ENCODE data around the gene MTG1.
"Not testable (repeated sequence)": the region's sequence is repeated elsewhere in the genome, so short reads cannot be mapped to it uniquely, and the experiment has no call there.

MTG1 gene

DNA sequence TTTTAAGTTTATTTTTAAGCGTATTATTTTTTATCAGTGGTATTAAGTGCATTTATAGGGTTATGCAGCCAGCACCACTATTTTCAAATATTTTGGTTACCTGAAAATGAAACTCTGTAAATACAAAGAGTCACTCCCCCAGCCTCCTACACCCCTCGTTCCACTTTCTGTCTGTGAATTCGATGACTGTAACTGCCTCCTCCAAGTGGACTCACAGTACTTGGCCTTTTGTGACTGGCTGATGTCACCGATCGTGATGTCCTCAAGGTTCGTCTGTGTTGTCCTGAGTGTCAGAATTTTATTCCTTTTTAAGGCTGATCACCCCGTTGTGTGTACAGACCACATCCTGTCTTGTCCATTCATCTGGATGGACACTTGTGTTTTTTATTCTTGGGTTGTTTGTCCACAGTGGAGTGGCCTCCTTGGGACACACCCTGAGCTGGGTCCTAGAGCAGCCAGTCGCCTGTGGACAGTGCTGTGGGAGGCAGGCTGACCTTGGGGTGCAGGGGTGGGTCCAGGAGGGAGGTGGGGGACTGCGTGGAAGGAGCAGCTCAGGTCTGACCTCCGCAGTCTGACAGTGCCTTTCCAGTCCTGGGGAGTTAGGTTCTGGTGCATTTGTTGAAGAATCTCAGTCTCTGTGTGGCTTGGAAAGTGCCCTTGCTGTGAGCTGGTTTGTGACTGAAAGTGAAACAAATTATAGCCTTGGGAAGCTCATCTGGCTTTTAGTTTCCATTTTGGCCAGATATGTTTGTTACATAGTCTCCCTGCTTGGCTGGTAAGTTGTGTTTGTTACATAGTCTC is 6.9 kb downstream of the MTG1 start:
- no peak for DNase-seq (ENCODE audit: low spot score)

DNA sequence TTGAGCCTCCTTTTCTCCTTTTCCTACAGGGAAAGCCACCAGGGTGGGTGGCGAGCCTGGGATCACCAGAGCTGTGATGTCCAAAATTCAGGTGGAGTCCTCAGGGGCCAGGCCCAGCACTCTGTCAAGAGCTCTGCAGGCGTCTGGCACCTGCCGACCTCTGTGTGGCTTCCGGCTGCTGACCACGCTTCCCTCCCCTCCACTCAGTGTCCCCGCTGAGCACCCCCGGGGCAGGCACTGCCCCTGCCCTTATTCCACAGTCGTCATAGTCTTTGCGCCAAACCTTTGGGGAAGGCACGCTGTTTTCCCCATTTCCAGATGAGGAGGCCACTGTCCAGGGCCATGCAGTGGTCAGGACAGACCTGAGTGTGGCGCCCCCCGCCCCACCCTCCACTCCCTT is 7.5 kb downstream of the MTG1 start:
- DNase-seq (ENCODE audit: low spot score): no peak

DNA sequence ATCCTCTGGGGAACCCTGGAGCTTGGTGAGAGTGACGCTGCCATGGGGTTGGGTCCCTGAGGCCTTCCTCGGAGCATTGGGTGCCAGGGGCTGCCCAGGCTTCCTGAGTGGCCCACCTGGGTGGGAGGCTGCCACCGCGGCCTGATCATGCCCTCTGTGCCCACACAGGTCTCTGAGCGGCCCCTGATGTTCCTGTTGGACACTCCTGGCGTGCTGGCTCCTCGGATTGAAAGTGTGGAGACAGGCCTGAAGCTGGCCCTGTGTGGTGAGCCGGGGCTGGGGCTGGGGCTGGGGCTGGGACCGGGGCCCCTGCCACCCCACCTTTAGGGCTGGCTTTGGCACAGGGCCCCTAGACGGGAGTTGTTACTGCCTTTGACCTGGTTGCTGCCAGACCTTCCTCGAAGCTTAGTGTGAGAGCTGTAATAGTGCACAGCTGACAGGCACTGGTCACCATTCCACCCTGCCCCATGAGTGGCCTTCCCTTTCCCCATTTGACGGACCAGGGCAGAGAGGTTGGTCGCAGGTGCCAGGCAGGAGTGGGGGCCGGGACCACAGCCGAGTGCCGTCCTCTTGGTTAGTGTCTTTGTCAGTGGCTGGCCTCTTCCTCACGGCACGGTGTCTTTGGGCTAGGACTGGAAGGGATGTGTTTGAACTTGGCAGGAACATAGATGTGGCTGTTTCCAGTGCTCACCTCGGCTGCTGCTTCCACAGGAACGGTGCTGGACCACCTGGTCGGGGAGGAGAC is 8.2 kb downstream of the MTG1 start:
- no peak for DNase-seq (ENCODE audit: low spot score)

DNA sequence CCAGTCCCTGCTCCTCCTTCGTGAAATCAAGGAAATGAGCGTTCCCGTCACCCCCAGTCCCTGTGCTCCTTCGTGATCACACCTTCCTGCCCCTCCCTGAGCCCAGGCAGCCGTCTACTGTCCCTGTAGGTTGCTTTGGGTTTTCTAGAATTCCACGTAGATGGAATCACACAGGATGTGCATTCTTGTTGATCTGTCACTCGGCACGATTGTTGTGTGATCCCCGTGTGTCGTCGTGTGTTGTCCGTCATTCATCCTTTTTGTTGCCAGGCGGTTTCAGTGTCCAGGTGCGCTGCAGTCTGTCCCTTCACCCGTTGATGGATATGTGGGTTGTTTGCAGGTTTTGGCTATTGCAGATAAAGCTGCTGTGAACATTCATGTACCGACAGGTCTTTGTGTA is 9.4 kb downstream of the MTG1 start:
- no peak for DNase-seq (ENCODE audit: low spot score)

DNA sequence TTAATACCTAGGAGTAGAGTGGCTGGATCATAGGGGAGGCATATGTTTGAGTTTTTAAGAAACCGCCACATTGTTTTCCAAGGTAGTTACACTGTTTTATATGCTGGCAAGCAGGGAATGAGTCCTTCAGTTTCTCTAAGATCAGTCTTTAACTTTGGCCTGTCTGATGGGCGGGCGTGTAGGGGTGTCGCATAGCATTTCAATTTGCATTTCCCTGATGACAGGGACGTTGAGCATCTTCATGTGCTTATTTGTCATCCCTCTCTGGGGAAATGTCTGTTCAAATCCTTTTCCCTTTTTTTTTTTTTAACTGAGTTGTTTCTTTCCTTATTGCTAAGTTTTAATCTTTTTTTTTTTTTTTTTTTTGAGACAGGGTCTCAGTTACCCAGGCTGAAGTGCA is 9.8 kb downstream of the MTG1 start:
- DNase-seq (ENCODE audit: low spot score): no peak

DNA sequence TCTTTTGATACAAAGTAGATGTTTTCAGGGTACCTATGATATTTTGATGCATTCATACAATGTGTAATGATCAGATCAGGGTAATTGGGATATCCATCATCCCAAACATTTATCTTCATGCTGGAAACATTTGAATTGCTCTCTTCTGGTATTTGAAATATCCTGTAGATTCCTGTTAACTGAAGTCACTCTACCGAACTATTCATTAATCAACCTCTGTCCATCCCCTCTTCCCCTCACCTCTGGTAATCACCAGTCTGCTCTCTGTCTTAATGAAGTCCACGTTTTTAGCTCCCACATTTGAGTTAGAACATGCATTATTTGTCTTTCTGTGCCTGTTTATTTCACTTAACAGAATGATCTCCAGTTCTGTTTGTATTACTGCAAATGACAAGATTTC is 11.3 kb downstream of the MTG1 start:
- DNase-seq (ENCODE audit: low spot score): no peak

DNA sequence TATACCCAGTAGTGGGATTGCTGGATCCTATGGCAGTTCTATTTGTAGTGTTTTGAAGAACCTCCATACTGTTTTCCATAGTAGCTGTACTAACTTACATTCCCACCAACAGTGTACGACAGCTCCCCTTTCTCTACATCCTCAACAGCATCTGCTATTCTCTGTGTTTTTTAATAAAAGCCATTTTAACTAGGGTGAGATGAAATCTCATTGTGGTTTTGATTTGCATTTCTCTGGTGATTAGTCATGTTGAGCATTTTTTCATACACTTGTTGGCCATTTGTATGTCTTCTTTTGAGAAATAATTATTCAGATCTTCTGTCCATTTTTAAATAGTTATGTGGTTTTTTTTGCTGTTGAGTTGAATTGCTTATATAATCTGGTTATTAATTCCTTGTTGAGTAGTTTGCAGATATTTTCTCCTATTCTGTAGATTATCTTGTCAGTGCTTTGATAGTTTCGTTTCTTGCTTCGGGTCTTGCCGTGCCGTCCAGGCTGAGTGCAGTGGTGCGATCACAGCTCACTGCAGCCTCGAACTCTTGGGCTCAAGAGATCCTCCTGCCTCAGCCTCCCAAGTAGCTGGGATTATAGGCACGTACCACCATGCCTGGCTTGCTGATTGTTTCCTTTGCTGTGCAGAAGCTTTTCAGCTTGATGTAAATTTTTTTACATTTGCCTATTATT is 12.0 kb downstream of the MTG1 start:
- no peak for DNase-seq (ENCODE audit: low spot score)

DNA sequence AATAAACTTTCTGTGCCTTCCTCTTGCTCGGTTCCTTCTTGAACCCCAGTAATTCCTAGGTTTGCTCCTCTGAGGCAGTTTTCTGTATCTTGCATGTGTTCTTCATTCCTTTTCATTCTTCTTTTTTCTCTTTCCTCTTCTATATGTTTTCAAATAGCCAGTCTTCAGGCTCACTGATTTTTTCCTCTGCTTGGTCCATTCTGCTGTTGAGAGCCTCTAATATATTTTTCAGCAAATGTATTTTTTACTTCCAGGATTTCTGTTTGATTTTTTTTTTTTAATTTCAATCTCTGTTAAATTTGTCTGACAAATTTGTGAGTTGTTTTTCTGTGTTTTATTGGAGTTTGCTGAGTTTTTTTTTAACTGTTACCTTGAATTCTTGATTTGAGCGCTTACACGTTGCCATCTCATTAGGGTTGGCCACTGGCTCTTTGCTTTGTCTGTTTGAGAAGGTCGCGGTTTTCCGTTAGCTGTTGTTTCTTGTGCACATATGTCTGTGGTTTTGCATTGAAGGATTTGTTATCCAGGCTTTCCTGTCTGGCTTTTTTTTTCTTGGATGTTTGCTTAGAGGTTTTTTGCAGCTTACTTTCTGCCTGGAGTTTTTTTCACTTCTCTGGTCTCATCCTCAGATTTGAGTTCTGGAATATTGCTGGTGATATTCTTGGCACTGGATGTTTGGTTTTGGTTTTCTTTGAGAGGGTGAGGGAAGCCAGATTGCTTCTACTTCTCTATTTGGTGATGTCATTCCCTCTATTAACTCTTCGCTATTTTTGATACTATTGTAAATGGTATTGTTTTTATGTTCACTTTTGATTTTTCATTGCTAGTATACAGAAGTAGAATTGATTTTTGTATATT is 17.8 kb downstream of the MTG1 start:
- no peak for DNase-seq (ENCODE audit: low spot score)

DNA sequence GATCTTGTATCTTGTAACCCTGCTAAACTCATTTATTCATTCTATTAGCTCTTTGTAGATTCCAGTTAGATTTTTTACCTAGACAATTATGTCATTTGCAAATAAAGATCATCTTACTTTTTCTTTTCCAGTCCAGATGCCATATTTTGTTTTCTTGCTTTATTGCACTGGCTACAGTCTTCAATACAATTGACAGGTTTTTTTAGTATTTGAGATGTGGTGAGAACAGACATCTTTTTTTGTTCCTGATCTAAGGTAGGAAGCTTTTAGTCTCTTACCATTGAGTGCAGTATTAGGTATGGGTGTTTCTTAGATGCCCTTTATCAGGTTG is 18.4 kb downstream of the MTG1 start:
- DNase-seq (ENCODE audit: low spot score): no peak

DNA sequence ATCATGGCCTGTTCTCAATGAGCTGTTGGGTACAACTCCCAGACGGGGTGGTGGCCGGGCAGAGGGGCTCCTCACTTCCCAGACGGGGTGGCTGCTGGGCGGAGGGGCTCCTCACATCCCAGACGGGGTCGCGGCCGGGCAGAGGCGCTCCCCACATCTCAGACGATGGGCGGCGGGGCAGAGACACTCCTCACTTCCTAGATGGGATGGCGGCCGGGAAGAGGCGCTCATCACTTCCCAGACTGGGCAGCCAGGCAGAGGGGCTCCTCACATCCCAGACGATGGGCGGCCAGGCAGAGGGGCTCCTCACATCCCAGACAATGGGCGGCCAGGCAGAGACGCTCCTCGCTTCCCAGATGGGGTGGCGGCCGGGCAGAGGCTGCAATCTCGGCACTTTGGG is 20.4 kb downstream of the MTG1 start:
- DNase-seq (ENCODE audit: low spot score): not testable (repeated sequence)

DNA sequence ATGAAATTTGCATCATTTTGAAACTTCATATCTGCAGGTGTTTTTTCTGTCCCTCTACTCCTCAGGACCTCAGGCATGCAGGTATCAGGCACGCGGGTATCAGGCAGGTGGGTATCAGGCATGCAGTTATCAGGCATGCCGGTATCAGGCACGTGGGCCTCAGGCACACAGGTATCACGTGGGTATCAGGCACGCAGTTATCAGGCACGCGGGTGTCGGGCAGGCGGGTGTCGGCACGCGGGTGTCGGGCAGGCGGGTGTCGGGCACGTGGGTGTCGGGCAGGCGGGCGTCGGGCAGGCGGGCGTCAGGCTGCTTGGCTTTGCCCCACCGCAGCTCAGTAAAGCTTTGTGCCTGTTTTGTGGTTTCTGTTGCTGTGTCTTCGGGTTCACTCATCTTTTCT is 21.8 kb downstream of the MTG1 start:
- DNase-seq (ENCODE audit: low spot score): no peak

DNA sequence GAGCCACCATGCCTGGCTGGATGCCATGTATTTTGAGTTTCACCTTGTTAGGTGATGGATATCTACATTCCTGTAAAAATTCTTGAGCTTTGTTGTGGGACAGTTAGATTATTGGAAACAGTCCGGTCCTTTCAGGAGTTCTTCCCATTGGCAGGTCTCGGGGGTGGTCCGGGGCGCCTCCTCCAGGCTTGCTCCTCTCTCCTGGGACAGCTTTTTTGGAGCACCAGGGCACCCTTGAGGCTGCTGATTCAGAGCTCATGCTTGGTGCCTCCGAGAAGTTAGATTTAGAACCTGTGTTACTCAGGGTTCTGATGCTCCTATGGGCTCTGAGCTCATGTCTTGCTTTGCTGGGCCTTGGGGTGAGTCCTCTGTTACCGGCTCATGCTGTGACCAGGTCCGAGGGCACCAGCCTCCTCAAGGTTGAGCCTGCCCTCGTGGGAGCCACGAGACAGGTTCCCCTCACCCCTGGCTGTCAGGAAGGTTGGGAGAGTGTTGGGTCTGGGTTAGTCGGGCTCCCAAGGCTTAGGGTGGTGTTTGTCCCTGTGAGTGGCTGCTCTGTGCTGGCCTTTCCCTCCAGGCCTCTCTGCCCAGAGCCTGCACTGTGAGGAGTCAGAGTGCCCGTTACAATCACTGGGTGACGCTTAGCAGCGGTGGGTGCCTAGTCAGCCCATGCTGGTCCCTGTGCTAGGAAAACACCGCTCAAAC is 24.5 kb downstream of the MTG1 start:
- DNase-seq (ENCODE audit: low spot score): no peak

DNA sequence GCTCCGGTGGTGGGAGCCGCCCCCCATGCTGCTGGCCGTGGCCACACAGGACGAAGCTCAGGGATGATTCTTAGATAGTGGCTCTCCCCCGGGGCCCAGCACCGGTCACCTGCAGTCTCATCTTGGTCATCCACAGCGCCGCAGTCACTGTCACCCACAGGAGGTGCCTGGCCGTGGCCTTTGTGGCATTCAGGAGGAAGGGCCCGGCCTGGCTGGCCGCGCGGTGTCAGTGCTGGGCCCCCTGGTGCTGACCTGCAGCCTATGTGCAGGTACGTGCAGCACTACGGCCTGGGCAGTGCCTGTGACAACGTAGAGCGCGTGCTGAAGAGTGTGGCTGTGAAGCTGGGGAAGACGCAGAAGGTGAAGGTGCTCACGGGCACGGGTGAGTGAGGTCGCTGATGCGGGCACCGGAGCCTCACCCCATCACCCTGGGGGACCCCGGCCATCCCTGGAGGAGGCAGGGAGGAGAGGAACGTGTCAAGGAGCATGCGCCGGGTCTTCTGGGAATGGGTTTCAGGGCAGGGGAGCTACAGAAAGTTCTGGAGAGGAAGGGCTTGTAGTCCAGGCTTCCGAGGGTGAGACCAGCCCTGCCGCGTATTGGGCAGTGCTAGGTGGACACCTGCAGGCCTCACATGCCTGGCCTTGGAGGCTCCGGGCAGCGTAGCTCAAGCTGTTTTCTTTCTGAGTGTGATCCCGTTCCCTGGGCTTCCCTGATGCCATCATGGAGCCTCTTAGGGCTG is 25.4 kb downstream of the MTG1 start:
- DNase-seq (ENCODE audit: low spot score): peak; percentile 12

DNA sequence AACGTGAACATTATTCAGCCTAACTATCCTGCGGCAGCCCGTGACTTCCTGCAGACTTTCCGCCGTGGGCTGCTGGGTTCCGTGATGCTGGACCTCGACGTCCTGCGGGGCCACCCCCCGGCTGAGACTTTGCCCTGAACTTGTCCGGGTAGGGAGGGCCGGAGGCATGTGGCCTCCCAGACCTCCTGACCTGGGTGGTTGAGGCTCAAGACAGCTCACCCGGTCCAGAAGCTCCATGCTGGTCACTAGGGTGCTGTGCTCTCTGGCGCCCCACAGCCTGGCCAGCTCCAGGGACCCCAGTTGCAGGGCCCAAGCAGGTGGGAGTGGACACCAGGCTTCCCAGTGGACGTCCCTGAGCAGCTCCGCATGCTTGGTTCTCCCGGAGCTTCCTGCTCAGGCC is 26.1 kb downstream of the MTG1 start:
- peak; percentile 13 for DNase-seq (ENCODE audit: low spot score)

DNA sequence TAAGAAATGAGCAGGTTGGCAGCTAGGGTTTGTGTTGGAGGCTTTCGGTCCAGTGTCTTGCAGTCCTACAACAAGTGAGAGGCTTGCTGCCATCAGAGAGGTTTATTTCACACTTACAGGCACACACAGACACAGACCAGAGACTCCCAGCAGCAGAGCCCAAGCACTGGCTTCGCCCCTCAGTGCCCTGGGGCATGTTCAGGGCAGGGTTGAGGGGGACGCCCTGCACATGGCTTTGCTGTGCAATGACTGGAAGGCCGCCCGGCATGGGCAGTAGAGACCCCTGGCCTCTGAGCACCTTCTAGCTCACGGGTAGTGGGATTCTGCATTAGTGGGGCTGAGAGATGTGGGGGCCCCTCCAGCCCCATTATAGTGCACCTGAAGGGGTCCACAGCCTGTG is 26.6 kb downstream of the MTG1 start:
- DNase-seq (ENCODE audit: low spot score): no peak

DNA sequence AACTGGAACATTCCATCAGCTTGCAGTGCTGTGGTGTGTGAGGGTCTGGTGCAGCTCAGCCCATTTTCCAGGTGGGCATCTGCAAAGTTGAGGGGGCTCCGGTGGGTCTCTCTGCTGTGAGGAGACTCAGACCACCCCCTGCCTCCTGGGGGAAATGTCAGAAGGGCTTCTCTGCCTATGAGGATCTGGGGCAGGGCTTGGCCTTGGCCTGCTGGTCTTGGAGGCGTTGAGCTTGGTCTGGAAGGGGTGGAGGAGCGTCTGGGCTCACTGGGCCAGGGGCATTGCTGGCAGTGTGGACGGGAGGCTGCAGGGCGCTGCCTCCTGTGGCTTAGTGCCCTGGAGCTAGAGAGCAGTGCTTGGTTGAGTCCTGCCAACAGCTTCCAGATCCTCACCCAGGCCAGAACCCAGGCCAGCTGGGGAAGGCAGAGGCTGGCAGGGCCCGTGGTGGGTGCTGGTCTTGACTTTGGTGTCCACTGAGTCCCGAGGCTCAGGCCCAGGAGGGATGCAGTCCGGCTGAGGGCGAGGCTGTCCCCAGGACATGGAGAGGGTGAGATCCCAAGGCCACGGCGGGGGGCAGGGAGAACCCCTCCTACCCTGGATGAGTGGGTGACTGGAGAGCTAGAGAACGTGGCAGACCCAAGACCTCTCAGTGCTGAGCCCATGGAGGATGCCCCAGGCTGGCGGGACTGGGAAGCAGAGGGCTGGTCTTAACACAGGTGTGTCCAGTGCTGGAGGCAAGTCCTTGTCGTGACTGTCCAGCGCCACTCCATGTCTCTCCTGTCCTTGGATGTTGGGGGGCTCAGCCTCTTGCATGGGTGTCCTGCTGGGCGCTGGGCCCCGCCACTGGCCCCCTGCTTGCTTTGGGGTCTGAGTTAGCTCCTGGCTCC is 27.6 kb downstream of the MTG1 start:
- DNase-seq (ENCODE audit: low spot score): peak; percentile 37

DNA sequence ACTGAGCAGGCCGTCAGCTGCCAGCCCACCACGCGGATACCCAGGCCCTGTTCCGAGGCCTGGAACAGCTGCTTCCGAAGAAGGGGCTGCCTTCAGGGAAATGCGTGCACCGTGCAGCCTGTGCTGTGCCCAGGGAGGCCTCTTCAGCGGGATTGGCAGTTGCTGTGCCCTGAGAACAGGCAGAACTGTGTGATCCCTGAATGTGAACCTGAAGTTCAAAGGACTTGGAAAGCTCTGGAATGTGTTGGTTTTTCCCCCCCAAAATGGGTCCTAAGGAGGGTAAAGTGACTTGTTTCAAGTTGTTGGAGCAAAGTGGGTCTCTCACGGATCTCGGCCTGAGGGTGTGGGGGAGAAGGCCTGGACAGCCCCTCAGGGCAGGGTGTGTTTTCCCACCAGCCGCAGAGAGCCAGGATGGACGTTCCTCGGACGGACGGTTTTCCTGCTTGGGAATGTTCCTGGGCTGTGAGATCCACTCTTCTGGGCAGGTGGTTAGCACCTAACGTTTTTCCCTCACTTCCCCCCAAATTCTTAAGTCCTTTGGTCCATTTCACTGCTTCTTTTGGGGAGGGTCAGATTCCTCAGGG is 28.4 kb downstream of the MTG1 start:
- DNase-seq (ENCODE audit: low spot score): peak; percentile 24

DNA sequence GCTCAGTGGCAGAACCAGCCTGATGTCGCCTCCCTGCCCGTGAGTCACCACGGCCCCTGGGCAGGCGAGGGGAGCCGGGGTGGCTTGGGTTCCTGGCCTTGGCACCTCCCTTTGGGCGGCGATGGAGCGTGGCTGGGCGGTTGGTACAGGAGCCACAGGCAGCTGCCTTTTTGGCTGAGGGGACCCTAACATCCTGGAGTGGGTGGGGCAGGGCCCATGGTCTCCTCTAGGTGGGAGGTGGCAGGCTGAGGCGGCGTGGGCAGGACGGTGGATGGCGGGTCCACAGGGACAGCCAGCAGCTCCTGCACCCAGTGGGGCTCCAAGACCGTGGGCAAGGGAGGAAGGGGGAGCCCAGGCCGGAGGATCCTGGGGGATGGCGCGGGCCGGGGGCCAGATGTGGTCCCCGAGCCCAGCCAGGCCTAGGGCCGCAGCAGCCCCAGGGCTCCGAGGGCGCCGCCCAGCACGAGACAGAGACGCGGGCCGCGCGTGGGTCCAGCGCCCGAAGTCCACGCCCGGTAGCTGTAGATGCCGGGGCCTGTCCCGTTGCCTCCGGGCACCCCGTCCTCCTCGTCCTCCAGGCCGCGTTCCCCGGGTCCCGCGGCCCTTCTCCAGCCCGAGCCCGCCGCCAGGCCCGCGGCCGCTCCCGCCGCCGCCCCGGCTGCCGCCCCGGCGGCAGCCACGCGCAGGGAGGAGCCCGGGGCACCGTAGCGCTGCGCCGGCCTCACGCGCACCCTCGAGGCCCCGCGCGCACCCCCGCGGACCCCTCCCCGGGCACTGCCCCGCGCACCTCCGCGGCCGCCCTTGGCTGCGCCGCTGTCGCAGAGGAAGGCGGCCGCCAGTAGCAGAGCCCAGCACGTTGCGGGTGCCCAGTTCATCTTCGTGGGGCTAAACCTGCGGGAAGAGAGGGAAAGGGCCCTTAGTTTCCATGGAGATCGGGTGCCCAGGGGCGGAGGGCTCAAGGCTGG is 29.1 kb downstream of the MTG1 start:
- peak; percentile 82 for DNase-seq (ENCODE audit: low spot score)
